OCI-LY1 (cell line): ENCODE results near the gene PARD3B.

Experiments used
- EZH2 ChIP-seq: fragments of 200-600 bp; sonication (generic), shearing (Covaris generic); IDR thresholded peaks from 2 replicates; pipeline ENCODE4 v1.8.0; 2017; ENCODE audit warnings: borderline replicate concordance, mixed run types, mild to moderate bottlenecking, antibody characterized with exemption, low read length, moderate library complexity, mixed read lengths
- TF ChIP-seq, protein P1 (sequence below): fragments of 200-600 bp; sonication (generic), shearing (Covaris generic); IDR thresholded peaks from 2 replicates; pipeline ENCODE4 v1.5.1; 2017; ENCODE audit warnings: mild to moderate bottlenecking, antibody characterized with exemption, low read length, moderate library complexity, mixed read lengths

DNA sequence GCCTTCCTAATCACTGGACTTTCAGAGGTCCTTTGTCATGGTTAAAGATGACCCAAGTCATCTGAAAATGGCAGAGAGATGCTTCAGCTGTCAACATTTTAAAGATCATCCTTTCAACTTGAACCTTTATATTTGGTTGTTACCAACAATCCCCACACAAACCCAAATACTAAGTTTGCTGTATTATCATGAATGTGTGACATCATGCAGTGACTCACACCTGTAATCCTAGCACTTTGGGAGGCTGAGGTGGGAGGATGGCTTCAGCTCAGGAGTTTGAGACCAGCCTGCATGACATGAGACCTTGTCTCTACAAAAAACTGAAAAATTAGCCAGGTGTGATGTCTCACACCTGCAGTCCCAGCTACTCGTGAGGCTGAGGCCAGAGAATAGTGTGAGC, 1081.8 kb downstream of the PARD3B start:
- TF ChIP-seq, protein P1, sequence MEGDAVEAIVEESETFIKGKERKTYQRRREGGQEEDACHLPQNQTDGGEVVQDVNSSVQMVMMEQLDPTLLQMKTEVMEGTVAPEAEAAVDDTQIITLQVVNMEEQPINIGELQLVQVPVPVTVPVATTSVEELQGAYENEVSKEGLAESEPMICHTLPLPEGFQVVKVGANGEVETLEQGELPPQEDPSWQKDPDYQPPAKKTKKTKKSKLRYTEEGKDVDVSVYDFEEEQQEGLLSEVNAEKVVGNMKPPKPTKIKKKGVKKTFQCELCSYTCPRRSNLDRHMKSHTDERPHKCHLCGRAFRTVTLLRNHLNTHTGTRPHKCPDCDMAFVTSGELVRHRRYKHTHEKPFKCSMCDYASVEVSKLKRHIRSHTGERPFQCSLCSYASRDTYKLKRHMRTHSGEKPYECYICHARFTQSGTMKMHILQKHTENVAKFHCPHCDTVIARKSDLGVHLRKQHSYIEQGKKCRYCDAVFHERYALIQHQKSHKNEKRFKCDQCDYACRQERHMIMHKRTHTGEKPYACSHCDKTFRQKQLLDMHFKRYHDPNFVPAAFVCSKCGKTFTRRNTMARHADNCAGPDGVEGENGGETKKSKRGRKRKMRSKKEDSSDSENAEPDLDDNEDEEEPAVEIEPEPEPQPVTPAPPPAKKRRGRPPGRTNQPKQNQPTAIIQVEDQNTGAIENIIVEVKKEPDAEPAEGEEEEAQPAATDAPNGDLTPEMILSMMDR, result no peak
- TF ChIP-seq EZH2, result no peak
